COR-L47 (cell line): ENCODE measurements around the gene CAMK2B.

Experiments used
- DNase-seq: peaks from one replicate; lab custom pipeline; 2025; lab: John Stamatoyannopoulos, UW

The CAMK2B gene

GRCh38 chr7:44167920-44168319 lies 157.5 kb downstream of the CAMK2B start:
- no peak for DNase-seq
